Activated gamma-delta T cell (primary cell): Measurements from ENCODE around the gene ATF6.

Experiments
- DNase-seq: peaks from one replicate; lab custom pipeline; 2025; lab: John Stamatoyannopoulos, UW

Gene ATF6

DNA sequence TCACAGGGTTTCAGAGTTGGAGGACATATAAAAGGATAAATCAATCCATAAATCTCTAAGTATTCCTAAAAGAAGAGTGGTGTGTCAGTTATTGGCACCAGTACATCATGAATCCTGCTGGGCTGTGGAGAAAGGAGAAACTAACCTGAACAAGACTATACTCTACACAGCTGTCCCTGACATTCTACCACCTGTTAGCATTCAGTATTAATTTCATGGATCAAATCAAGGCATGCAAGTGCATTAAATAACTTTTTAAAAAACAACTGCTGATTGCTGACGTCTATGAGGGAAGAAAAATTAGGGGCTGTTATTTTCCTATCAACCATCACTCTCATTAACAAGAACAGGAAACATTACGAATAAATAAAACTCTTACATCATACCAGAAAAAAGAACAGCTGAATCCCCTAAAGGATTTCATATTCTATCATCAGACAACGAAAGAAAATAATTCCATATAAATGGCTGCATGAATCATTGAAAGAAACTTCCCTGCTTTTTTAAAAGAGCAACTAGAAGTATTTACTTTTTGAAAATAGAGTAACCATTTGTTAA, 121.7 kb downstream of the ATF6 start:
- DNase-seq = no peak

DNA sequence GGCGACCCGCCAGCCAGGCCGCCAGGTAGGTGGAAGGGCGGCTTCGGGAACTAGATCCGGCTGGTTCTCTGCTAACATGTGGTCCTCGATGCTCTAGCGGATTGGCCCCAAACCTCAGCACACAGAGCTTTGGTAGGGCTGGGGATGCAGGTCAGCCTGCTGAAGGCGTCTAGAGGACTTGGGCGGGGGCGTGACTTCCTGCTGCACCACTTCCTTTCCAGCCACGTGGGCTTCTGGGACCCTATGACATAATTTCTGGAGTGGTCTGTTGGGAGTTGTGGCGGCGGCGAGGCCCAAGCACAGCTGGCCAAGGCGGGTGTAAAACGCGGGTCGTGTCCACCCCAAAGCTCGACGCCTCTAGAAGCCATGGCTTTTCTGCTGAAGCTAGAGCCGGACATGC, 124.5 kb downstream of the ATF6 start:
- DNase-seq = no peak

DNA sequence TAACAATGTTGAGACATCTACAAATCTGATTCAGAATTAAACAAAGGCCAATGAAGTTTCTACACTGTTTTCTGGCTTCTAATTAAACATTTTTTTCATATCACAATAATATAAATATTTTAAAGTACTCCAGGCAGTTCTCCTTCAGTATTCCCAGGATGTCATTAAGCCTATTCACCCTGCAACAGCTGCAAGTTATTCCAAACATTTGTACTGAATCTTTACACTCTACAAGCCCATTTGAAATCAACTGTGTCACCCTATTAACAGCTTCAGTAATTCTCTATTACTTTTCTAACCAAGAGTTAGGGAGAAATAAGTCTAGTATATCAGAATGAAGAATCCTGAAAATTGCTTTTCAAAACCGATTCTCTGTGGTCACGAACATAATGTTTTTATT, 133.0 kb downstream of the ATF6 start:
- no peak for DNase-seq

DNA sequence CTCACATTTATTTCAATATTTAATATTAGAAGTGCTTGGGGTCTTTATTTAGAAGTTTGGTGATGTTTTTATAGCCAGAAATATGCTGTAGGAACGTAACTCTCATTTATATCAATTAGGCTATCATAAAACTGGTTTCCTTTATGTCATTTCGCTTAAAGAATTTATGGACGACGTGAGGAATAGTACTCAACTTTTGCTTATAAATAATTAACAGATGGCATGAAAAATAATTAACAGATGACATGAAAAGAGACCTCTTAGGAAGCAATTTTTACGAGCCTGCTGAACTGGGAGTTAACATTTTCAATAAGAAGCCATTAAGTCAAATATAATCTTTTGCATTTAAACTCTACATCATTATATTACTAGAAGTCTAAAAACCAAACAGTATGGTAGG, 134.0 kb downstream of the ATF6 start:
- no peak for DNase-seq

DNA sequence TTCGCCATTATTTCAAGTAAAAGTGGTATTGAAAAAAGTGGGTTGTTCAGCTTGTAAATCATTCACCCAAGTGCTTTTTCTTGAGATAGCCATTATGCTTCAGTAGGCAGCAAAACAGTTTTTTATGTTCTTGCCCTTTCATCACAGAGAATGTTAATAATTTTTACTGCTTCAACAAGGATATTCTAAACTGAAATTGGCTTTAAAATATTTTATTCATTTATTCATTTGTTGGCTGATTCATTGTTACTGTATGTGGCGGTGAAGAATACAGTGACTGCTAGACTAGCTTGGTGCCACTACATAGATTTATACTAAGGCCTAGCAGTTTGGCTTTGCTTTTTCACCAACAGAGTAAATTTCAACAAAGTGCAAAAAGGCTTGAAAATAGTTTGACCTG, 136.1 kb downstream of the ATF6 start:
- DNase-seq = no peak

DNA sequence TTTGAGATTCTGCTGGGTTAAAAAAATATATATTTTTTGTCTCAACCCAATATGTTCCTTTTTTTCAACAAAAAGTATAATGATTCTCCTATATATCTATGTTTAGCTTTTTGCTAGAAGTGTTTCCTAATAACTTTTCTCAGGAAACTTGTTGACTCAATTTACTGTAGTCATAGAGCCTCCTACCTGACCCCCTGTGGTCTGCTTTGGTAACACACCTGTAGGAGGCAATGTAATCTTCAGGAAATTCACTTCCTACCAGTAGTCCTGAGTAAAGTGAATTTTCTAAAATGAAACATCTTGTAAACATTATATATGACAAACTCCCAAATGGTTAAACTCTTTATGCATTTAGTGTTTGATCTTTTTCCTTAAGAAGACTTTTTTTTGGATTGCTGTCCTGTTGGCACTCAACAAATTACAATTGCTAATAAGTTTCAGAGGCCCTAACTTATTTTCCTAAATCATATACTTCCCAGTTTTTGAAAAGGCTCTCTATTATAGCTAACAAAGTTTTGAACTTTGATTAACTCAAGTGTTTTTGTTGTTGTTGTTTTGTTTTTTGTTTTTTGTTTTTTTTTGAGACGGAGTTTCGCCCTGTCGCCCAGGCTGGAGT, 139.3 kb downstream of the ATF6 start:
- DNase-seq = no peak

DNA sequence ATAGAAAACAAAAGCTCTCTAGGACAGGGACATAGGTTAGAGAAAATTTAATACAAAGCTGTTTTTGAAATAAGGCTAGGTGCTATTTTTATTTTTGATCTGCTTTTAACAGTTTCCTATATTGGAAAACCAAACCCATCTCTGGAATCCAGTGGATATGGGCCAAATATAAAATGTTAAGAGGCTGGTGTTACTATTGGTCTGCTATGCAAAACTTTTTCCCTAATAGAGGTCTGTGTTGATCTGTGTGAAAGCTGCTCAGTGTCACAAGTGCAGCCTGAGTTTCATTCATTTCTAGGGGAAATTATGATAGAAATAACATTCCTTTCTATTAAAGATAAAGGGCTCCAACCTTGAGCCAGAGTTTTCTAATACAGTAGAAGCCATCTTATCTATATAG, 141.1 kb downstream of the ATF6 start:
- DNase-seq = no peak

DNA sequence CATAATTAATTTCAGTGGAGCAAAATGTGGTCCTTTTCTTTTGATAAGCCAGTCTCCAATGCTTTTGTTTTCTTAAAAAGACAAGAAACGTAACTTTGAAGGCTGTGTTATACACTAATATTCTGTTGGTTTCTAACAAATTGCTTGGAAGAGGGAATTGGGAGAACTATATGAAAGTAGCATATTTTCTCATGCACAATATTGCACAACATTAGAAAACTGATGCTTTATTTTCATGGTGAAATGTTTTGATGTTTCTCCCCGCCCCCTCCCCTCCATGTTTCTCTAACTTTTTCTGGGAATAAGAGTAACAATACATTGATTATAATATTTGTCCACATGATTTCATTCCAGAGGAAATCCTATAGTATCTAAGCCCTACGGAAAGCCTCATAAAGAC, 142.1 kb downstream of the ATF6 start:
- DNase-seq = no peak

DNA sequence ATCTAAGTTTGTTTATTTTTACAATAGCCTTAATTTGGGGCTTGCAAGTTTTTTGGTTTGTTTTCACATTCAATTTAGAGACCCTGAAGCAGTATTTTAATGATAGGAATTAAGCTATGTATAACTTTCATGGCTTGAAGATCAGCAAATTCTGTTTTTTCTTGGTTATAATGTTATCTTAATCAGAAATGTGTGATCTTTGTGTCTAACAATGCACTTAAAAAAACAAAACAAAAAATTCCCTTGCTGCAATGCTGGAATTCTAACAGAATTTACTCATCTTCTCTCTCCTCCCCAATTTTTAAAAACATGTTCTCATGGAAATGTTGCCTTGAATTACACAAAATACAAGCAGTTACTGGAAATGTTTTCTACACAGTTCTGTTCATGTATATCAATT, 144.5 kb downstream of the ATF6 start:
- no peak for DNase-seq

DNA sequence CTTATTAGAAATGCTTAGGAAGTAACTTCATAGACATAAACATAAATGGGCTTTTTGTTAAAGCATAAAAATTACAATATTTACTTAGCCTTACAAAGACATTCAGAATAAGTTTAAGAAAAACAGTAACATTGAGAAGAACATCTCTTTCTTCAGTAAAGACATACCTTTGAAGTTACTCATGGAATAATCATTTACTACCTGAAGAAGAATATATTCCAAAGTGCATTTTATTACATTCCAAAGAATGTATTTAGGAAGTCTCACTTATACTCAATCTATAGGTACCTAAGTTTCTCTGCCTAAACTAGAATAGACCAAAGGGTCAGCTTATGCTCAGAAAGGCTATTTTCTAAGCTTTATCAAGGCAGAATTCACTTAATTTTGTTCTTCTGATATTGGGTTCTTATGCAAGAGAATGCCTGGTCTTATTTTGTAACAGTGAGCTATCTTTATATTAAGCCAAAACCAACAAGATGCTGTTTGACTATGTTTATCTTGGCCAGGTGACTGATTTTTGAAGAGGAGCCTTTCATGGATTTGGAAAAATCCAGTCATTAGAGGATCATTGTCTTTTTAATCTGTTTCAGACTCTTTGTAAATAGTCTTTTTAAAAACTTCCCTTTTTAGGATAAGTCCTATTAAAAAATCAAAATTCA, 147.5 kb downstream of the ATF6 start:
- DNase-seq = no peak

DNA sequence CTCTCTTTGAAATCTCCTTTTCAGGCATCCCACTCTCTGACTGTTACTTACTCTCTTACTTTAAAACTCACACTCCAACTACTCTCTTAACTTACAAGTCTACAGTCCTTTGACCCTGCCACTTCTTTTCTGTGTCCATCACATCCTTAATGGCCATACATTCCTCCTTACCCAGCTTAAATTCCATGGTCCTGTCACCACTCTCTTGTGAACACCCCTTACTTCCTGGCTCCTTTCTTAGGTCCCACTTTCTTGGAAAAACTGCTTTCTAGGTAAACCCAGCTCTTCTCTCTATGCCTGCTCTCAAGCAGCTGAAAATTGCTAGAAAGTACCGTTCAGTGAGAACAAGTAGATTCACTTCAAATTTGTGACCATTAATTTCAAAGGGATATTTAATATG, 148.5 kb downstream of the ATF6 start:
- no peak for DNase-seq

DNA sequence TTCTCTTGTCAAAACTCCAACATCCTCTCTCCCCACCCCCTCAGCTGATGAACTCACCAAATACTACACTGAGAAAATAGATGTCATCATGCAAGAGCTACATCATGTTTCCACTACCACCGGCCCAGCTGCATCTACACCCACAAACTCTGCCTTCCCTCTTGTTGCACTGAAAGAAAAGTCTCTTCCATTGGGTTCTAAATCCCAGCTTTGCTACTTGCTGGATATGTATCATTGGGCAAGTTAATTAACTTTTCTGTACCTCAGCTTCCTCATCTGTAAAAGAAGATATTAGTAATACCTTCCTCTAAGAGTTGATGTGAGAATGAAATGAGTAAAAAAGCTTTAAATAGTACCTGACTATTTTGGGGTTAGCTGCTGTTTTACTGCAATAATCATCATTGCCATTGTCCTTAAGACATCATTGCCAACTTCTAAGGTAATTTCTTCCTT, 149.0 kb downstream of the ATF6 start:
- no peak for DNase-seq

DNA sequence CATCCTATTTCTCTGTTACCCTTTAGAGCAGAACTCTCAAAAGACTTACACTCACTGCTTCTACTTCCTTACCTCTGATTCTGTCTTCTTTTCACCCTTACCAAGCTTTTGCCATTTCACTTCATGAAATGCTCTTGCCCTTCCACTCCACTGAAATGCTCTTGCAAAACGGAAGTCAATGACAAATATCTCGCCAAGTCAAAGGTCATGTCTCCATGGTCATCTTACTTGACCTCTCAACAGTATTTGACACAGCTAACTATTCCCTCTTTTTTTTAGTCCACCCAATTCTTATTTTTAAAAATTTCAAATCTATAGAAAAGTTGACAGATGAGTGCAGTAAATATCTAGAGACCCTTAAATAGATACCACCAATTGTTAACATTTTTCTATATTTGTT, 149.9 kb downstream of the ATF6 start:
- DNase-seq = no peak

DNA sequence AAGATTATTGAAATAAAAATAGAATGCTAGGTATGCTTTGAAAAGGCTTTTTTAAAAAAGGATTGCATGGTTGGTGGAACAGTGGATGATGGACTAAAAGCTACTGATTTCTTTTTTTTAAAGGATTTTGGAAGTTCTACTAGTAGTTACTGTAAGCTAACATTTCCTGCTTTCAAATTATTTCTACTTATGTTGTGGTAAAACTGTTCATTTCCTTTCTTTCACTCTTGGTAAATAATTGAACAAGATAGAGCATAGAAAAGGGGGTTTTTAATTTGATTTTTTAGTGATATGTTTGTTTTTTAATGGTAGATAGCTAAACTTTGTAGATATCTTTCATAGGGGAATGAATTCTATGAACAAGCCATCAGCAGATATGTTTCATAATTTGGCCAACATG, 153.1 kb downstream of the ATF6 start:
- no peak for DNase-seq

DNA sequence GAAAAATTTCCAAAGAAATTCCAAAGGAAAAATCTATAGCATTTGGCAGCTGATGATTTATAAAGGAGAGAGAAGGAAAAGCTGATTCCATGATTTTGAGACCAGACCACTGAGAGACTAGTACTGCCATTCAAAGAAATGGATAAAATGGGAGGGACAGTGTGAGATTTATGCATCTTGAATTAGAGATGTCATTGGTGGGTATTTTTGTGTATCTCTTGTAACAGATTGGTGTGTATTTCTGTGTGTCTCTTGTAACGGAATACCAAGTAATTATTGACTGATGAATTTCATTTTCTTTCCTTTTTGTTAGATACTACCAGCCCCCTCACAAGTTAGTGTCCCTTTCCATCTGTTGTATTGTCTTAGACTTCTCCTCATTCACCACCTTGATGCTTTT, 155.4 kb downstream of the ATF6 start:
- DNase-seq = no peak

DNA sequence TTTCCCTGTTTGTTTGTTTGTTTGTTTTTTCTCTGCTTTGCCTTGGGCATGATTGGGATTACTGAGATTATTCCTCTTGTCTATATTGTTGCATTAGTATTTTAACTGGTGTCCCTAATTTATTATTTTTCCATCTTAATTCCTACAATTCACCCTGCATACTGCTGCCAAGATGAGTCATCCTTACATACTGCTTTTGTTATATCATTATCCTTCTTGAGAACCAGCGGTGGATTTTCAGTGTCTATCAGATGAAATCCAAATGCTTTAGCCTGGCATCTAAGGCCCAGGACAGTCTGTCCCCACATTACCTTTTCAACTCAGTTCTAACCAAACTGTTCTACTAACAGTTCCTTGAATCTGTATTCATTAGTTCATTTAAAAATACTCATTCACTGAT, 155.9 kb downstream of the ATF6 start:
- no peak for DNase-seq

DNA sequence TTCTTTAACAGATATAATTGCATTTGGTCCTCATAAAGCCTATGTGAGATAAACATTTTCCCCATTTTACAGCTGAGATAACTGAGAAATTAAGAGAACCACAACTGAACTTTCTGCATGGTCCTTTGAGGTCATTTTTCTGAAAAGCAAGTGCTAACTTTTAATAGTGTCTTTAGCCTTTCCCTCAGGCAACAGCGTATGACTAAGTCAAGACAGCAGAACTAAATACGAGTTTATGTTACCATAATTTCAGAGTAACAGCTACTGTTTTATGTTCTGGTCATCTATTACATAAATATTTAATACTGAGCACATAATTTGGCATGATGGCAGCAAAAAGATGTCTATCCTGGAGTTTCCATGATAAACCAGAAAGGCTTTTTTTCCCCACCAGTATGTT, 161.9 kb downstream of the ATF6 start:
- no peak for DNase-seq

DNA sequence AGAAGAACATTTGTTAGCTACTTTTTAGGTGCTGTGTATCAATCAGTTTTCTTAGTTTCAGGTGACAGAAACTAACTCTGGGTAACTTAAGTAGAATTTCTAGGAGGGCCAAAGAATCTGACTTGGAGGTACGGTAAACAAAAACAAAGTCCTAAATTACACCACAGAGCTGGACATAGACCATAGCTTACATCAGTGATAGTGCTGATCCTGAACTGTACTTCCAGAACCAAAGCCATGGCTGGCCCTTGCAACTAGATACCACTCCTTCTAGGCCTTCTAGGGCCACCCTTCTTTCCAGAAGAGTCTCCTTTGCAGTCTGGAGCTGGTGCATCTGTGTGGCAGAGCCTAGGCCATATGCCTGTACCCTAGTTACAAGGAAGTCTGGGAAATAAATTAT, 163.0 kb downstream of the ATF6 start:
- no peak for DNase-seq

DNA sequence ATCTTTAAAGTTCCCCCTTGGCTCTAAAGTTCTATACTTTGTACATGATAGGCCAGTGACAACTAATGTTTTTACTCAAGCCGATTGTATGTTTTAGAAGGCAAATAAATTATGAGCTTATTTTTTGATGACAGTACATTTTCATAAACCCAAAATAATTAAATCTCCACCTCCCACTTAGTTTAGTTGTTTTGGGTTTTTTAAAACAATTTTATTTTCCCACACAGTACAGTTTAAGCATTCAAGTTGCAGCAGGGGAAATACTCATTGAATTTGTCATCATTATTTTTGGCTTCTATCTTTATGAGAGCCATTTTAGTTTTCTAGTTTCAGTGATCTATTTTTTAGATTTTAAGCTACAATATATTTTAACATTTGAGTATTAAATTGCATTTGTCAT, 163.9 kb downstream of the ATF6 start:
- no peak for DNase-seq

DNA sequence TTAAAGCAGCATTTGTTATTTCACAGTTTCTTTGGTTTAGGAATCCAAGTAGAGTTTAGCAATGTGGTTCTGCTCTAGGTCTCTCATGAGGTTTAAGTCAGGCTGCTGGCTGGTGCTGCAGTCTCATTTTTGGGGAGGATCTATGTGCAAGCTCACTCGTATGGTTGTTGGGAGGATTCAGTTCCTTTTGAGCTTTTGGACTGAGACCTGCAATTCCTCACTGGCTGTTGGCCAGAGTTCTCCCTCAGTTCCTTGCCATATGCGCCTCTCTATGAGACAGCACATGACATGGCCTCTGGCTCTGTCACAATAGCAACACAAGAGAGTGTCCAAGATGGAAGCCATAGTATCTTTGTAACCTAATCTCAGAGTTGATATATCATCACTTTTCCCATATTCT, 166.5 kb downstream of the ATF6 start:
- DNase-seq = no peak

DNA sequence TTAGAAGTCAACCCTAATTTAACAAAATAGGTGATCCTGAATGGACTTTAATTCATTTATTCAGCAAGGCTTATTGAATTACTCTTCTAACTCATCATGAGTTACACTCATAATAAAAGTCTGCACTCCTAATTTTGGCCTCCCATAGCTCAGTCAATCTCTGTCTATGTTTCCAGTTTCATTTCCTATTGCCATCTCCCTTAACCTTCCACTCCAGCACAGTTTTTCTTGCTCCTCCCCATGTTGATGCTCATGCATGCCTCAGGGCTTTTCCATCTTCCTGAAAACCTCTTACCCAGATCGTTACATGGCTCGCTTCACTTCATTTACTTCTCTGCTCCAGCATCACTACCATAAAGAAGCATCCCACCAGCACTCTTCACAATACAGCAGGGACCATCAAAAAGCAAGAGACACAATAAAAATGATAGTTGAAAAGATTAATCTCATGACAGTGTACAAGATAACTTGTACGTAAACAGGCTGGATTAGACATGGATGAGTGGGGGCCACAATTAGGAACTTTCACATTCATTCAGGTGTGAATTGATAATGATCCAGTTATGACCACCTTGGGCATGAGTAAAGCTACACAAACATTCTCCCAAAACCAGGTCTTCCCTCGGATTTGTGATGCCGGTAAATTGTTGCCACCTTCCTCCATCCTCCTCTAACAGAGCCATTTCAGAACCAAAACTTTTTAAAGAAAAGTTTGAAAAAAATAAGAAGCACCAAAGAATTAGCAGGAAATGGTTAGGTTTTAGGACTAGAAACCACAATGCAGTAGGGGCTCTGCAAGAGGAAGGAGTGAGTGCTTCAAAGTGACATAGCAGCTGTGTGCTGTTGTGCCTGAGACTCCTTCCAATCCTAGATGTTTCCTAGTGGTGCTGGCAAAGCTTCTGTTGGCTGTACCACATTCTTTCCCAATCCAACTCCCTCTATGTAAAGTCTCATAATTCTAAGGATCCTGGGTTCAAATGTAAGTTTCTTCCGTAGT, 167.8 kb downstream of the ATF6 start:
- DNase-seq = no peak

DNA sequence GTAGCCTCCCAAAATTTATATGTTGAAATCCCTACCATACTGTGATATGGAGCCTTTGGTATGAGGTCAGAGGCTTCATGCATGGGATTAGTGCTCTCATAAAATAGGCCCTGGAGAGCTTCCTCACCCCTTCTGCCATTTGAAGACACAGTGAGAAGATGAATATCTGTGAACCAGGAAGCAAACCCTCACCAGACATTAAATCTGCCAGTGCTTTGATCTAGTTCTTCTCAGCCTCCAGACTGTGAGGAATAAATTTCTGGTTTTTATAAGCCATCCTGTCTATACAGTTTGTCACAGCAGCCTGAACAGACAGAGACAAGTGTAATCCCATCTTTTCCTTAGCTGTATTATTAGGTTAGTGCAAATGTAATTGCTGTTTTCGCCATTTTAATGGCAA, 169.1 kb downstream of the ATF6 start:
- DNase-seq = no peak

DNA sequence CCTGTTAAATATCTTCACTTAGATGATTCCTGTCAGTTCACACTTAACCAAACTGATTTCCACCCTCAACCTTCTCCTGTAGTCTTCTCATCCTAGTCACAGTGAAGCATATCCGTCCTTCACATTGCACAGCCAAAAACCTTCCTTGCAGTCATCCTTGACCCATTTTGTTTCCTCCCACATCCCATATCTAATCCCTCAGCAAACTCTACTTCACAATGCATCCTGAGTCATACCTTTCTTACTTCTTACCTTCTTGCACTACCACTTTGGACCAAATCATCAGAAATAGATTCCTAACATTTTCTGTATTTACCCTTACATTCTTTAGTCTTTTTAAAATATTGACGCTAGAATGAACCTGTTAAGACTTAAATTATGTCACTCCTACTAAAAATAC, 170.7 kb downstream of the ATF6 start:
- no peak for DNase-seq
